ENCODE results near the gene HOXC12. TPM values are rescaled to one million over a fixed set of nuclear protein-coding genes. Genes with fewer than 3 reads are reported as not detected.

The HOXC12 gene
- total RNA-seq, 4 donors from 2014 or later, result not detected

- no peaks in the 10 kb centered on the region for H3K36me3 ChIP-seq
- H3K27me3 ChIP-seq, result peaks cover 0 to 60% of the 10 kb centered on the region in 2 donors
- TF ChIP-seq POLR2A (IDR thresholded peaks at IDR 0.05), result no peak
- no peak for TF ChIP-seq CTCF (IDR thresholded peaks at IDR 0.05)
- peaks cover 0 to 34% (median 16%) of the 10 kb centered on the region in 4 donors for H3K4me1 ChIP-seq
- no peak for DNase-seq
- H3K4me3 ChIP-seq, result peak overlapping the region; percentile 4 to 63 (median 36)
- no peak overlapping the region for H3K27ac ChIP-seq
- peaks cover 0 to 6% (median 0%) of the 10 kb centered on the region in 4 donors for H3K9me3 ChIP-seq
Observed at GRCh38 chr12:53975064-53975471, 20.4 kb downstream of the HOXC12 start.

GRCh38 chr12:53975479-53976152, 20.9 kb downstream of the HOXC12 start:
- TF ChIP-seq POLR2A (IDR thresholded peaks at IDR 0.05) (no peak), CTCF (IDR thresholded peaks at IDR 0.05) (no peak)
- Histone ChIP-seq H3K27me3 (peaks cover 0 to 56% of the 10 kb centered on the region in 2 donors), H3K9me3 (peaks cover 0 to 6% (median 0%) of the 10 kb centered on the region in 4 donors), H3K27ac (no peak overlapping the region), H3K4me1 (peaks cover 0 to 34% (median 16%) of the 10 kb centered on the region in 4 donors), H3K4me3 (peak overlapping the region in 3 of 4 donors; percentile 26 to 63 (median 46)), H3K36me3 (no peaks in the 10 kb centered on the region)
- DNase-seq, result no peak

GRCh38 chr12:53976172-53976822, 21.6 kb downstream of the HOXC12 start:
- Histone ChIP-seq H3K9me3 (peaks cover 0 to 6% (median 0%) of the 10 kb centered on the region in 4 donors), H3K27ac (no peak overlapping the region), H3K4me3 (no peak overlapping the region), H3K36me3 (no peaks in the 10 kb centered on the region), H3K4me1 (peaks cover 0 to 34% (median 16%) of the 10 kb centered on the region in 4 donors), H3K27me3 (peaks cover 0 to 58% of the 10 kb centered on the region in 2 donors)
- no peak for TF ChIP-seq CTCF (IDR thresholded peaks at IDR 0.05)
- TF ChIP-seq POLR2A (IDR thresholded peaks at IDR 0.05), result no peak
- DNase-seq, result no peak

GRCh38 chr12:53976823-53977595, 22.3 kb downstream of the HOXC12 start:
- Histone ChIP-seq H3K4me1 (peaks cover 0 to 34% (median 16%) of the 10 kb centered on the region in 4 donors), H3K27me3 (peaks cover 0 to 56% of the 10 kb centered on the region in 2 donors), H3K27ac (no peak overlapping the region), H3K4me3 (no peak overlapping the region), H3K36me3 (no peaks in the 10 kb centered on the region), H3K9me3 (peaks cover 0 to 6% (median 0%) of the 10 kb centered on the region in 4 donors)
- TF ChIP-seq CTCF (IDR thresholded peaks at IDR 0.05) (no peak), POLR2A (IDR thresholded peaks at IDR 0.05) (no peak)
- no peak for DNase-seq

GRCh38 chr12:53977596-53978445, 23.1 kb downstream of the HOXC12 start:
- no peak for DNase-seq
- Histone ChIP-seq H3K27ac (peak overlapping the region in 2 of 4 donors; percentile 70), H3K4me3 (peak overlapping the region in 2 of 4 donors; percentile 24 to 29), H3K4me1 (peaks cover 0 to 34% (median 16%) of the 10 kb centered on the region in 4 donors), H3K36me3 (no peaks in the 10 kb centered on the region), H3K27me3 (peaks cover 0 to 51% of the 10 kb centered on the region in 2 donors), H3K9me3 (peaks cover 0 to 6% (median 0%) of the 10 kb centered on the region in 4 donors)
- TF ChIP-seq CTCF (IDR thresholded peaks at IDR 0.05), result no peak
- no peak for TF ChIP-seq POLR2A (IDR thresholded peaks at IDR 0.05)
